Loucy (cell line): ENCODE results near the gene MARK1.

Experiments used
- CTCF ChIP-seq: fragments of 200-600 bp; sonication (generic); conservative IDR thresholded peaks from 2 replicates; pipeline ENCODE4 v1.5.1; 2014; ENCODE audit warnings: mild to moderate bottlenecking, antibody characterized with exemption, low read length
- EZH2phosphoT487 ChIP-seq: fragments of 200-600 bp; IDR thresholded peaks from 2 replicates; pipeline ENCODE4 v1.6.1; 2018; ENCODE audit warnings: antibody characterized with exemption, mild to moderate bottlenecking, moderate library complexity, borderline replicate concordance

- no peak for TF ChIP-seq CTCF
- no peak for TF ChIP-seq EZH2phosphoT487
Measured at GRCh38 chr1:220485791-220486190, 42.1 kb upstream of the MARK1 start.
